HG03469 (cell line): ENCODE measurements around the gene COL12A1.
A peak's percentile ranks its signal among the peaks of the same experiment; 100 is the strongest.

Experiments used
- ATAC-seq: cut with Tn5 transposase; IDR thresholded peaks from one replicate; pipeline ENCODE4 v1.9.1; 2021; ENCODE audit warnings: mild to moderate bottlenecking, moderate library complexity, moderate number of reproducible peaks; ENCODE audit not compliant: unreplicated experiment

The COL12A1 gene

DNA sequence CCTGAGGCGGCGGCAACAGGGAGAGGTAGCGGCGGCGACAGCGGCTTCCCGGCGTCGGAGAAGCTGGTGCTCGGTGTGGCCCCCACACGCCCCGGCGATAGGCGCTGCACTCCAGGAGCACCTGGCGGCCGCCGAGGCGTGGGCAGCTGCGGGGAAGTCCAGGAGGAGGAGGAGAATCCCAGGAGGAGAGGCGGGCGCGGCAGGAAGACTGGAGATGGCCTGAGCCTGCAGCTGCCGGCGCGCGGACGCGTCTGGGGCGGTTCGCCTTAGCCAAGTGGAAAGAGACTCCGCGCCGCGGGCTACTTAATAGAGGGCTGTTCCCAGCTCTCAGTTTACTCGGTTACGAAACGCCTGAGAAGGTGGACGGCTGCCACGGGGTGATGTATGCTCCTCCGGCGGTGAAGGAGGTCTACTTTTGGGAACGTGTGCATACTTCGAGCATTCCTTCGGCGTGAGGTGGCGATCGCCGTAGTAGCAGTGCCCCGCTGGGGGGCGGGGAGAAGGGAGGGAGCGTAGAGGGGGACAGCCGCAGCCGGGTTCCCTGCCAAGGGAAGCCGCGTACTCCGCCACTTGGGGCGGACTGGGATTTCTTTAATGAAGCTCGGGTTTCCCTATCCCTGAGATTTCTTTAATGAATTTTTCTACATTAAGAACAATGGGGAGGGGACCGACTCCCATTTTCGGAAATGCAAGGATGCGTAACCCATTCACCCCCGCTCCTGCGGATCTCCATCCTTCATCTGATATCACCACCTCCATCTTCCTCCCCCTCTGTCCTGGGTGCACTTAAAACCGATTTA, at the start of gene COL12A1:
TSS of gene COL12A1 (minus strand) at position 278 of the 800 bp plus-strand sequence. CDS start 3,261 bp downstream, outside the sequence.
- ATAC-seq, result no peak

GRCh38 chr6:75250552-75250951, 44.7 kb upstream of the COL12A1 start:
- ATAC-seq, result no peak

GRCh38 chr6:75249837-75250236, 44.0 kb upstream of the COL12A1 start:
- no peak for ATAC-seq

DNA sequence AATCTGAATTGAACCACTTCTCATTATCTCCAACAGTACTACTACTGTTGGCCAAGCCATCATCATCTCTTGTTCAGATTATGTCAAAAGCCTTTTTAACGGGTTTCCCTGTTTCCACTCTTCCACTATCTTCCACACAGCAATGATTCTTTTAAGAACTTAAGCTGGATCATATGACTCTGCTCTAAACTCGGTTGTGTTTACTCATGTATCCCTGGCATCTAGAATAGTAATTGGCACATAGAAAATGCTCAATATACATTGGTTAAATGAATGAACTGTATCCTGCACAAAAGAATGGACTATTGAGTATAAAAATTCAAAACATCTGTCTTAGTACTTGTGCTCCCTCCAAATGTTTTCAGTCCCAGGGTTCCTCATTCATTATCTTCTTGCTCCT, 40.5 kb upstream of the COL12A1 start:
- ATAC-seq, result no peak

GRCh38 chr6:75244063-75244584, 38.3 kb upstream of the COL12A1 start:
- ATAC-seq, result no peak

- ATAC-seq, result peak; percentile 97
Observed at GRCh38 chr6:75243333-75244062, 37.6 kb upstream of the COL12A1 start, which contains the start of gene COX7A2. Gene COX7A2 (minus strand): TSS chr6:75243801. CDS start chr6:75243734, 67 bp downstream.

GRCh38 chr6:75236630-75237029, 30.8 kb upstream of the COL12A1 start:
- no peak for ATAC-seq

GRCh38 chr6:75235271-75235670, 29.4 kb upstream of the COL12A1 start:
- no peak for ATAC-seq

DNA sequence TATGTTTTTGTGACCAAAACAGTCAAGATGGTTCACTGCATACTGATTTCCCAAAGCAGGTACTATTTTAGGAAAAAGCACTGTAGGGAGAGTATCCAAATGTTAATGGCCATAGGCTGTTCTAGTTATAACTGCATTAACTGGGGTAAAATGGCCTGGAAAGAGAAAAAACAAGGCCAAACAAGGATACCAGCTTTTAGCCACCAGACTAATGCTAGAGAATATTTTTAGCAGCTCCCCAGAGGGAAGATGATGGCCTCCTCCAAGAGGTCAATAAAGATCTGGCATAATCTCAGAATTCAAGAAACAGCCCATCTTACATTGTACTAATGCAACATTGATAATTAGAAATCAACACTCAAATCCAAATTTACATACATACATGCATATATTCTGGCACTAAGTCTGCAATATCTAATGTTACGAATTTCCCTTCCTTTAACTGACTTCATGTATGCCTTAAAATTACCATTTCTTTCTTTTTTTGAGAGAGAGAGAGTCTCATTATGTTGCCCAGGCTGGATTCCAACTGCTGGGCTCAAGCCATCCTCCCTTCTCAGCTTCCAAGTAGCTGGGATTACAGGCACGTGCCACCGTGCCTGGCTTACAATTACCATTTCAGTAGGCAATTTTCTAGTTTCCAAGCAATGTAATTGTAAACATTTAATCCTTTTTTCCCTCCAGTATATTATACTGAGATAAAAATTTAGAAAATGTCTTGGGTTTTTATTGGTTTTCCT, 28.4 kb upstream of the COL12A1 start:
- ATAC-seq, result no peak

- no peak for ATAC-seq
Observed at GRCh38 chr6:75233092-75233615, 27.3 kb upstream of the COL12A1 start.

- ATAC-seq, result no peak
Observed at GRCh38 chr6:75230484-75231325, 24.9 kb upstream of the COL12A1 start.

DNA sequence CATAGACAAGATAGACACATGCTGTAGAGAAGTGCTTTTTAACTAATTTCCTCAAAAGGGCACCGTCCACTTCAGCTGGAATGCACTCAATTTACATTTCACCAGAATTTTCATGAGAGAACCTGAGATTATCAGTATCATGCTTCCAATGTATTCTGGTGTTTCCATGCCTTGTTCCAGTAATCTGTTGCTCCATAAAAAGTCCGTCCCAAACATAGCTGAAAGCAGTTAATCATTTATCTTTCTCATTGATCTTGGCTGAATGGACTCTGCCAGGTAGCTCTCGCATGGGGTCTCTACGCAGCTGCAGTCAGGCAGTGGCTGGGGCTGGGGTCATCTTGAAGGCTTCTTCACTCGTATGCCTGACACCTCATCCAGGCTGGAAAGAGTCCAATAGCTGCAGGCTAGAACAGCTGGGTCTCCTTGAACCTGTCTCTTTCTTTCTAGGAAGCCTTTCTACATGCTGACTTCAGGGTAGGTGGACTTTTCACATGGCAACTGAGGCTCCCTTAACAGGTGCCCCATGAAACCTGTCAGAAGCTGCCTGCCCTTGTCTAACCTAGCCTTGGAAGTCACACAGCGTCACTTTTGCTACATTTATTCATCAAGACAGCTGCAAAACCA, 18.6 kb upstream of the COL12A1 start:
- no peak for ATAC-seq

DNA sequence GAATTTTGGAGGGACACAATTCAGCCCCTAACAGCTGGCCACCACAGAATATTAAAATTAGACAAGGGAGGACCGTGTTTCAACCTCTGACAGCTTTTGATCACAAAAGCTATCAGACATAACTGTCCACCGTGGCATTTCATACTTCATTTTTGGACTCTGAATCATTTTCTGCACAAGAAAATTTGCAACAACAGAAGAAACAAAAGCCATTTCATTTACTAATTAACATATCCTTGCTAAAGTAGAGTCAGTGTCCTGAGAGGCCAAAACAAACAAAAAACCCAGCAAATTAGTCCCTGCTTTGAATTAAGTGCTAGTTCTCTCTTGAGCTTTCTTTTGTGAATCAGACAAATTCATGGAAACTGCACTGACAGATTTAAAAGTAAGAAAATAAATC, 17.6 kb upstream of the COL12A1 start:
- no peak for ATAC-seq

GRCh38 chr6:75222261-75222660, 16.4 kb upstream of the COL12A1 start:
- ATAC-seq, result no peak

DNA sequence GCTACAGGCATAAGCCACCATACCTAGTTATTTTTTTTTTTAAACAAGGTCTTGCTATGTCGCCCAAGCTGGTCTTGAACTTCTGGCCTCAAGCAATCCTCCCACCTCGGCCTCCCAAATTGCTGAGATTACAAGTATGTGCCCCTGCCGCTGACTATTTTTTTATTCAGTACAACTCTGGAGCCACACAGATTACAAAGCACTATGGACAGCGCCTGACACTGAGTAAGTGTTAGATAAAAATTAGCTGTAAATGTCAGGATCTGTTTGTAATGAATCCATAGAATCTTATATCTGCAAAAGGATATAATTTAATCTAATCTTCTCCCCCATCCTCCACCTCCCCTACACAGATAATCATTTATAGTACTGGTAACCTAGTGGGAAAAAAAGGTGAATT, 15.3 kb upstream of the COL12A1 start:
- ATAC-seq, result no peak

- ATAC-seq, result no peak
Observed at GRCh38 chr6:75220357-75220756, 14.5 kb upstream of the COL12A1 start.

- ATAC-seq, result no peak
Observed at GRCh38 chr6:75219263-75219662, 13.4 kb upstream of the COL12A1 start.

GRCh38 chr6:75217193-75217592, 11.3 kb upstream of the COL12A1 start:
- no peak for ATAC-seq

GRCh38 chr6:75215291-75215690, 9.4 kb upstream of the COL12A1 start:
- ATAC-seq, result no peak

- ATAC-seq, result peak; percentile 43
Observed at GRCh38 chr6:75213732-75214131, 7.9 kb upstream of the COL12A1 start.
